GM12878 (cell line): Measurements from ENCODE around the gene MYO3A. TPM values are rescaled to one million over a fixed set of nuclear protein-coding genes. Genes with fewer than 3 reads are reported as not detected.
"Not testable (repeated sequence)": the region's sequence is repeated elsewhere in the genome, so short reads cannot be mapped to it uniquely, and the experiment has no call there.

Source experiments
- ATAC-seq: fragments of 200-7000 bp; cut with Tn5 transposase; 3 replicates; pipeline ENCODE4 v1.9.1; 2020; ENCODE audit warnings: mild to moderate bottlenecking, moderate library complexity
- BruUV-seq: library from RNA; stranded (reverse); fragments of 400-500 nt; replicated peaks from 2 replicates; lab custom pipeline; 2021; lab: Mats Ljungman, UMichigan
- CTCF ChIA-PET: fragments of 300-600 bp; sonication (Branson Sonifier 250); formaldehyde crosslinking; extraction: SDS; loops from one replicate; lab custom pipeline; 2021; ENCODE audit warnings: inconsistent platforms; lab: Yijun Ruan, JAX
- POLR2A ChIA-PET: fragments of 350-600 bp; formaldehyde crosslinking; extraction: SDS; loops from one replicate; lab custom pipeline; 2021; ENCODE audit warnings: inconsistent platforms; lab: Charles Lee
- RAD21 ChIA-PET: fragments of 300-600 bp; sonication (Branson Sonifier 250); formaldehyde crosslinking; loops from one replicate; lab custom pipeline; 2023; ENCODE audit warnings: antibody characterized with exemption; ENCODE audit not compliant: unreplicated experiment; lab: Charles Lee
- SMC1A ChIA-PET: fragments of 300-600 bp; sonication (Branson Sonifier 250); formaldehyde crosslinking; loops from one replicate; lab custom pipeline; 2023; ENCODE audit not compliant: unreplicated experiment, uncharacterized antibody; lab: Charles Lee
- DNase-seq: peaks from one replicate; pipeline ENCODE4 v3.0.0-alpha.2; 2011; ENCODE audit warnings: low read depth, low spot score
- FAIRE-seq: peaks from 3 replicates; lab custom pipeline; 2011; peaks lifted over from hg19 to GRCh38; lab: Jason Lieb, UNC
- H2AFZ ChIP-seq: 2 replicates; pipeline ENCODE4 v1.6.0; 2011; ENCODE audit warnings: low read depth, low read length, control low read depth; ENCODE audit not compliant: control insufficient read depth
- H3K27ac ChIP-seq: 2 replicates; pipeline ENCODE4 v1.5.1; 2011; ENCODE audit warnings: control low read depth; ENCODE audit not compliant: control insufficient read depth, insufficient read depth
- H3K27me3 ChIP-seq, 2 experiments: replicated peaks in 1 of 2; 2 replicates each; pipeline versions ENCODE4 v1.6.0 to v1.6.1; 2011; ENCODE audit warnings: low read length in 1 of 2; ENCODE audit not compliant: control insufficient read depth in 2 of 2, insufficient read depth in 2 of 2
- H3K36me3 ChIP-seq, 2 experiments: 2 replicates each; pipeline ENCODE4 v1.5.1; 2011; ENCODE audit warnings: low read length in 1 of 2; ENCODE audit not compliant: control insufficient read depth in 2 of 2, insufficient read depth in 2 of 2
- H3K4me1 ChIP-seq: 2 replicates; pipeline ENCODE4 v1.6.1; 2011; ENCODE audit warnings: mild to moderate bottlenecking, low read length, moderate library complexity, mixed read lengths; ENCODE audit not compliant: control insufficient read depth, insufficient read depth
- H3K4me2 ChIP-seq: 2 replicates; pipeline ENCODE4 v1.6.0; 2011; ENCODE audit warnings: control low read depth; ENCODE audit not compliant: control insufficient read depth, insufficient read depth
- H3K4me3 ChIP-seq: fragments of 200-600 bp; sonication (generic); 2 replicates; pipeline ENCODE4 v1.5.1; 2016
- H3K79me2 ChIP-seq: 2 replicates; pipeline ENCODE4 v1.6.0; 2011; ENCODE audit warnings: low read length; ENCODE audit not compliant: control insufficient read depth, insufficient read depth
- H3K9ac ChIP-seq: 2 replicates; pipeline ENCODE4 v1.8.0; 2011; ENCODE audit warnings: low read length, control low read depth, mixed read lengths; ENCODE audit not compliant: control insufficient read depth, insufficient read depth
- H3K9me3 ChIP-seq: replicated peaks from 3 replicates; pipeline ENCODE4 v1.5.1; 2011; ENCODE audit warnings: mild to moderate bottlenecking, low read length; ENCODE audit not compliant: control insufficient read depth, insufficient read depth
- H4K20me1 ChIP-seq: 2 replicates; pipeline ENCODE4 v1.6.0; 2011; ENCODE audit not compliant: control insufficient read depth, insufficient read depth
- ATF7 ChIP-seq: fragments of 450-650 bp; IDR thresholded peaks from 2 replicates; pipeline ENCODE4 v1.6.1; 2016; ENCODE audit warnings: low read depth, mild to moderate bottlenecking
- CHD4 ChIP-seq: fragments of 200-600 bp; sonication (generic); IDR thresholded peaks from 2 replicates; pipeline ENCODE4 v1.6.1; 2016; ENCODE audit warnings: mild to moderate bottlenecking
- GABPA ChIP-seq: IDR thresholded peaks from 2 replicates; pipeline ENCODE4 v1.6.1; 2014; ENCODE audit warnings: antibody characterized with exemption, low read depth, mild to moderate bottlenecking, inconsistent platforms
- JUND ChIP-seq: IDR thresholded peaks from 2 replicates; pipeline ENCODE4 v1.6.1; 2012; ENCODE audit warnings: low read depth, mild to moderate bottlenecking, low read length, improper control_type of control experiment, moderate library complexity
- MTA3 ChIP-seq: IDR thresholded peaks from 2 replicates; pipeline ENCODE4 v1.6.1; 2012; ENCODE audit warnings: low read length, inconsistent platforms, borderline replicate concordance
- NBN ChIP-seq: fragments of 450-650 bp; IDR thresholded peaks from 2 replicates; pipeline ENCODE4 v1.6.1; 2016
- NFXL1 ChIP-seq: fragments of 450-650 bp; IDR thresholded peaks from 2 replicates; pipeline ENCODE4 v1.6.1; 2017; ENCODE audit warnings: antibody characterized with exemption, mild to moderate bottlenecking, borderline replicate concordance
- NR2C1 ChIP-seq: fragments of 450-650 bp; IDR thresholded peaks from 2 replicates; pipeline ENCODE4 v1.6.1; 2017; ENCODE audit warnings: antibody characterized with exemption, mild to moderate bottlenecking, moderate library complexity
- POLR2AphosphoS2 ChIP-seq: IDR thresholded peaks from 2 replicates; pipeline ENCODE4 v1.6.1; 2011; ENCODE audit warnings: low read depth, mild to moderate bottlenecking, low read length, improper control_type of control experiment, moderate library complexity
- SIX5 ChIP-seq: IDR thresholded peaks from 2 replicates; pipeline ENCODE4 v1.6.1; 2011; ENCODE audit warnings: mild to moderate bottlenecking, low read depth, low read length, moderate library complexity; ENCODE audit not compliant: severe bottlenecking
- SP1 ChIP-seq: IDR thresholded peaks from one replicate; pipeline ENCODE4 v1.6.1; 2011; ENCODE audit warnings: low read depth, low read length
- TAF1 ChIP-seq: IDR thresholded peaks from 2 replicates; pipeline ENCODE4 v1.6.1; 2011; ENCODE audit warnings: mild to moderate bottlenecking, low read depth, low read length, borderline replicate concordance
- ZNF217 ChIP-seq: fragments of 450-650 bp; IDR thresholded peaks from 2 replicates; pipeline ENCODE4 v1.6.1; 2017; ENCODE audit warnings: antibody characterized with exemption, mild to moderate bottlenecking
- WGBS: methylation state at CpG from one replicate; pipeline ENCODE4 v1.1.6; 2016; ENCODE audit warnings: low lambda C conversion rate; ENCODE audit not compliant: insufficient replicate concordance, insufficient coverage; ENCODE audit errors: missing lambda C conversion rate; 5-methylcytosine and 5-hydroxymethylcytosine counted together
- in situ Hi-C: fragments of 300-500 bp; cut with MboI; formaldehyde crosslinking; loops from 9 replicates; pipeline ENCODE4 v1.14.3; 2018; ENCODE audit warnings: mixed read lengths
- intact Hi-C: fragments of 100-400 bp; cut with micrococcal nuclease; formaldehyde crosslinking; loops from one replicate; pipeline ENCODE4 v1.14.2; 2022; ENCODE audit not compliant: unreplicated experiment
- polyA plus RNA-seq, 11 experiments: library from polyadenylated mRNA; depleted of rRNA in 4 of 11; unstranded in 6 of 11; stranded (reverse) in 5 of 11; fragments of >200 nt; fragmentation: Nextera tagmentation in 4 of 11; fragmentation: Illumina TruSeq in 1 of 11; extraction: Ambion mirVana in 4 of 11; extraction: Trizol in 1 of 11; gene quantifications; 1 replicate in 1 of 11; 2 replicates in 10 of 11; pipeline versions ENCODE4 v1.2.1 to v1.2.3, GENCODE V29; 2011 to 2016; ENCODE audit warnings: inconsistent platforms in 2 of 11, missing spikeins in 2 of 11, low read depth in 1 of 11
- total RNA-seq, 4 experiments: library from RNA; depleted of rRNA in 3 of 4; stranded (reverse); fragments of >200 nt in 3 of 4; fragmentation: Illumina TruSeq in 1 of 4; extraction: Trizol in 1 of 4; gene quantifications; 2 replicates each; pipeline versions ENCODE4 v1.2.1 to v1.2.3, GENCODE V29; 2013 to 2021
- TF ChIP-seq, protein P1 (sequence below): fragments of 450-650 bp; formaldehyde crosslinking; IDR thresholded peaks from 2 replicates; pipeline ENCODE4 v1.4.0; 2020; ENCODE audit warnings: mild to moderate bottlenecking, moderate library complexity
- TF ChIP-seq, protein P2 (sequence below): IDR thresholded peaks from 2 replicates; pipeline ENCODE4 v1.6.1; 2011; ENCODE audit warnings: low read depth, mild to moderate bottlenecking, low read length, moderate library complexity, borderline replicate concordance; ENCODE audit errors: extremely low read depth

MYO3A gene
- total and polyA plus RNA-seq, 10 of the 15 experiments (the other 5 are each of a cell fraction or from before 2014, with no cell fraction given) = not detected

DNA sequence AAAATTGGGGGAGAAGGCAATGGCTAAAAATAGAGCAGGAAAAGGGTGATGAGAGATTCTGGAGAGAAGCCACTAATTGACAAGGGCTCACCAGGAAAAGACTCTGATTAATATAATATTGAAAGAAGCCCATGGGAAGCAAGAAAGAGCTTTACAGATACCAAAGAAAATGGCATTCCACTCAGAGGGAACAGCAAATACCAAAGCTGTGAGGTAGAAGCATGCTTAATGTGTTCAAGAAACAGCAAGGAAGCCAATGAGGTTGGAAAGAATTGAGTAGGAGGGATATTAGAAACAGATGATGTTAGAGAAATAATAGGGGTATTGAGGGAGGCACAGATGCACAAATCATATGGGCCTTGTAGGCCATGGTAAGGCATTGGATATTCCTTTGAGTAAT is 130.1 kb downstream of the MYO3A start (continued):
- no peak for TF ChIP-seq MTA3

DNA sequence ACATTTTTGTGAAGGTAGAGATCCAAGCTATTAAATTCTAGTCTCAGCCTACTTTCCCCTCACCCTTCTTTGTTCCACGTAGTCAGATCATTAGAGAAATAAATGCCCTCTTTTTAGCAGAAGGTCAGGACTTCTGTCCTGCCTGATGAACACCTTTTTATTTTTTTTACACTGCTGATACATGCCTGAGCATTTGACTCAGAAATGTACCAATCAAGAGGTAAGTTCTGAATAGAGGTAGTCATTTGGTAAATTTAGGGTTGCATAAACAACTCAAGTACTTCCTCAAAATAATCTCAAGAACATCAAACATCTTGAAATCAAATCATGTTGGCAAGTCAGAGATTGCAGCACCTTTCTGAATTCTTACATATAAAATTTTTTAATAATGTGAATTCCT is 133.7 kb downstream of the MYO3A start:
- Histone ChIP-seq H3K79me2 (no peaks in the 10 kb centered on the region), H3K4me2 (no peak overlapping the region), H3K9me3 (no peaks in the 10 kb centered on the region), H4K20me1 (no peaks in the 10 kb centered on the region), H3K9ac (no peak overlapping the region), H3K36me3 (no peaks in the 10 kb centered on the region), H3K4me3 (no peak overlapping the region), H3K27ac (no peak overlapping the region), H3K4me1 (no peaks in the 10 kb centered on the region), H2AFZ (no peak overlapping the region), H3K27me3 (no peaks in the 10 kb centered on the region)
- CTCF ChIA-PET = no interaction called here
- FAIRE-seq = no peak
- SMC1A ChIA-PET = no interaction called here
- intact Hi-C loops (no loop called here), in situ Hi-C loops (no loop called here)
- 0% methylated on average over 1 of the region's 1 CpG for whole genome bisulfite sequencing
- RAD21 ChIA-PET = no interaction called here
- TF ChIP-seq JUND (no peak), CHD4 (no peak), SIX5 (no peak), NFXL1 (no peak), SP1 (no peak), NR2C1 (no peak), NBN (no peak), MTA3 (no peak), GABPA (no peak), POLR2AphosphoS2 (no peak), ZNF217 (no peak), TAF1 (no peak), ATF7 (no peak)
- TF ChIP-seq, protein P1, sequence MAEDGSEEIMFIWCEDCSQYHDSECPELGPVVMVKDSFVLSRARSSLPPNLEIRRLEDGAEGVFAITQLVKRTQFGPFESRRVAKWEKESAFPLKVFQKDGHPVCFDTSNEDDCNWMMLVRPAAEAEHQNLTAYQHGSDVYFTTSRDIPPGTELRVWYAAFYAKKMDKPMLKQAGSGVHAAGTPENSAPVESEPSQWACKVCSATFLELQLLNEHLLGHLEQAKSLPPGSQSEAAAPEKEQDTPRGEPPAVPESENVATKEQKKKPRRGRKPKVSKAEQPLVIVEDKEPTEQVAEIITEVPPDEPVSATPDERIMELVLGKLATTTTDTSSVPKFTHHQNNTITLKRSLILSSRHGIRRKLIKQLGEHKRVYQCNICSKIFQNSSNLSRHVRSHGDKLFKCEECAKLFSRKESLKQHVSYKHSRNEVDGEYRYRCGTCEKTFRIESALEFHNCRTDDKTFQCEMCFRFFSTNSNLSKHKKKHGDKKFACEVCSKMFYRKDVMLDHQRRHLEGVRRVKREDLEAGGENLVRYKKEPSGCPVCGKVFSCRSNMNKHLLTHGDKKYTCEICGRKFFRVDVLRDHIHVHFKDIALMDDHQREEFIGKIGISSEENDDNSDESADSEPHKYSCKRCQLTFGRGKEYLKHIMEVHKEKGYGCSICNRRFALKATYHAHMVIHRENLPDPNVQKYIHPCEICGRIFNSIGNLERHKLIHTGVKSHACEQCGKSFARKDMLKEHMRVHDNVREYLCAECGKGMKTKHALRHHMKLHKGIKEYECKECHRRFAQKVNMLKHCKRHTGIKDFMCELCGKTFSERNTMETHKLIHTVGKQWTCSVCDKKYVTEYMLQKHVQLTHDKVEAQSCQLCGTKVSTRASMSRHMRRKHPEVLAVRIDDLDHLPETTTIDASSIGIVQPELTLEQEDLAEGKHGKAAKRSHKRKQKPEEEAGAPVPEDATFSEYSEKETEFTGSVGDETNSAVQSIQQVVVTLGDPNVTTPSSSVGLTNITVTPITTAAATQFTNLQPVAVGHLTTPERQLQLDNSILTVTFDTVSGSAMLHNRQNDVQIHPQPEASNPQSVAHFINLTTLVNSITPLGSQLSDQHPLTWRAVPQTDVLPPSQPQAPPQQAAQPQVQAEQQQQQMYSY (CRISPR knock-in tag) = no peak
- TF ChIP-seq, protein P2, sequence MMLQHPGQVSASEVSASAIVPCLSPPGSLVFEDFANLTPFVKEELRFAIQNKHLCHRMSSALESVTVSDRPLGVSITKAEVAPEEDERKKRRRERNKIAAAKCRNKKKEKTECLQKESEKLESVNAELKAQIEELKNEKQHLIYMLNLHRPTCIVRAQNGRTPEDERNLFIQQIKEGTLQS = no peak
- POLR2A ChIA-PET = no interaction called here
- no peak for DNase-seq
- BruUV-seq = no TSS peak
- no peak for ATAC-seq

DNA sequence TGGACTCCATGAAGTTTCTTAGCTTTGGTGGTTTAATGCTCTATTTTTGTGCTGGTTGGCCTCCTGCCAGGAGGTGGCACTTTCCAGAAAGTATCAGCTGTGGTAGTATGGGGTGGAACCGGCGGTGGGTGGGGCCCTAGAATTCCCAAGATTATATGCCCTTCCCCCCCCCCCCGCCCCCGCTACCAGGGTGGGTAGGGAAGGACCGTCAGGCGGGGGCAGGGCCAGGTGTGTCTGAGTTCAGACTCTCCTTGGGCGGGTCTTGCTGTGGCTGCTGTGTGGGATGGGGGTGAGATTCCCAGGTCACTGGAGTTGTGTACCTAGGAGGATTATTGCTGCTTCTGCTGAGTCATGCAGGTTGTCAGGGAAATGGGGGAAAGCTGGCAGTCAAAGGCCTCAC is 146.9 kb downstream of the MYO3A start:
- H3K4me1 ChIP-seq, H3K27me3 ChIP-seq, CTCF ChIA-PET, H3K4me3 ChIP-seq, H3K9me3 ChIP-seq, RAD21 ChIA-PET, H3K4me2 ChIP-seq, BruUV-seq, SMC1A ChIA-PET, H3K36me3 ChIP-seq, FAIRE-seq, DNase-seq, H2AFZ ChIP-seq, intact Hi-C loops, H3K9ac ChIP-seq, ATAC-seq, H3K27ac ChIP-seq, H4K20me1 ChIP-seq, POLR2A ChIA-PET, H3K79me2 ChIP-seq, in situ Hi-C loops: not testable (repeated sequence)
- 26% methylated on average over 3 of the region's 7 CpGs for WGBS
